ENCODE measurements around the gene EPN2.

- TF ChIP-seq CTCF (IDR thresholded peaks at IDR 0.05 in 4 of 5, conservative IDR thresholded peaks at IDR 0.05 in 1 of 5) (no peak), POLR2A (IDR thresholded peaks at IDR 0.05) (no peak)
Observed at GRCh38 chr17:19366637-19366972, 129.4 kb downstream of the EPN2 start.
